Prostate gland (tissue), 2 donors: ENCODE data around the gene HARBI1. TPM values are rescaled to one million over a fixed set of nuclear protein-coding genes. Genes with fewer than 3 reads are reported as not detected.

ENCODE experiments used
- DNase-seq: peaks from one replicate; pipeline ENCODE4 v3.0.0-alpha.2; 2019; ENCODE audit warnings: low spot score
- H3K27ac ChIP-seq, 2 donors: fragments of 200-600 bp; sonication (generic); 2 replicates each; pipeline ENCODE4 v1.5.1; 2017 to 2019
- H3K27me3 ChIP-seq: fragments of 200-600 bp; sonication (generic); replicated peaks from 2 replicates; pipeline ENCODE4 v1.5.1; 2019; ENCODE audit not compliant: insufficient read depth
- H3K36me3 ChIP-seq, 2 donors: fragments of 200-600 bp; sonication (generic); 1 replicate in 1 of 2; 2 replicates in 1 of 2; pipeline versions ENCODE4 v1.5.1 to v1.8.1; 2017 to 2019
- H3K4me1 ChIP-seq: fragments of 200-600 bp; sonication (generic); replicated peaks from 2 replicates; pipeline ENCODE4 v1.5.1; 2019
- H3K4me3 ChIP-seq, 2 donors: fragments of 200-600 bp; sonication (generic); 2 replicates each; pipeline ENCODE4 v1.5.1; 2017 to 2019
- H3K9me3 ChIP-seq: fragments of 200-600 bp; sonication (generic); 2 replicates; pipeline ENCODE4 v1.5.1; 2017
- POLR2A ChIP-seq: fragments of 450-650 bp; IDR thresholded peaks from one replicate; pipeline ENCODE4 v1.6.1; 2016; ENCODE audit warnings: antibody characterized with exemption, mild to moderate bottlenecking
- POLR2AphosphoS5 ChIP-seq: sonication (generic); formaldehyde crosslinking; IDR thresholded peaks from one replicate; pipeline ENCODE4 v1.6.1; 2017; ENCODE audit warnings: antibody characterized with exemption
- WGBS: methylation state at CpG from one replicate; pipeline ENCODE4 v1.1.5; 2018; 5-methylcytosine and 5-hydroxymethylcytosine counted together
- intact Hi-C: fragments of 100-400 bp; cut with DNase I; formaldehyde crosslinking; loops from one replicate; pipeline ENCODE4 v1.14.2; 2022
- total RNA-seq, 2 donors: library from RNA; depleted of rRNA; stranded (reverse); fragments of >200 nt; gene quantifications; one replicate each; pipeline ENCODE4 v1.1.0, GENCODE V29; 2016
- TF ChIP-seq, protein P1 (sequence below), 4 experiments: fragments of 200-600 bp in 2 of 4; fragments of 450-650 bp in 2 of 4; sonication (generic) in 2 of 4; IDR thresholded peaks; 1 replicate in 3 of 4; 2 replicates in 1 of 4; pipeline ENCODE4 v1.5.1; 2016 to 2019; ENCODE audit warnings: antibody characterized with exemption in 4 of 4, mild to moderate bottlenecking in 2 of 4, moderate library complexity in 2 of 4

Gene HARBI1
- total RNA-seq, 2 donors from 2014 or later, result 3.1 to 4.1 TPM

DNA sequence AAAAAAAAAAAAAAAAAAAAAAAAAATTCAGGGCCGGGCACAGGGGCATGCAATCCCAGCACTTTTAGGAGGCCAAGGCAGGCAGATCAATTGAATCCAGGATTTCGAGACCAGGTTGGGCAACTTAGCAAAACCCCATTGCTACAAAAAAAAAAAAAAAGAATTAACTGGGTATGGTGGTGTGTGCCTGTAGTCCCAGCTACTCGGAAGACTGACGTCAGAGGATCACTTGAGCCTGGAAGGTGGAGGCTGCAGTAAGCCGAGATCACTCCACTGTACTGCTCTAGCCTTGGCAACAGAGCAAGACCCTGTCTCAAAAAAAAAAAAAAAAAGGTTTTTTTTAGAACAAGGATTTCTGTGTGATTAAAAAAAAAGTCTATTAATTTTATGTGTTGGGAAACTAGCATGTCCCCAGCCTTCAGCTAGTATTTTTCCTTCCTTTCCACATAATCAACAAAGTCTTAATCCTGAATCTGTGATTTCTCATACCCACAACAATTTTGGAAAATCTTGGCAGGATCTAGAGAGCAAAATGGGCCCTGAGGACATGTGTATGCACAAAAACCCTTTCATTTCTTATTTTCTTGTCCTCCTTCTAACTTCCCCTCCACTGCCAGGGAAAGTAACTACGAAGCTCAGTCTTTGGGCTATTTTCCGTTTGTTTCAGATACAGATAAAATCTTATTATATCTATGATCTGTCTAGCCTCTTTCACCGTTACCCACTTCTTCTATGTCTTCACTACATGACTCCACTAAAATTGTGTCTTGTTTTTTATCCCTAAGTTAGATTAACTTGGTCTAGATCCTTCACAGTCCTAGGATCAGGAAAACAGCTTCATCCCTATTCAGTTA is 17.5 kb downstream of the HARBI1 start:
- no peaks in the 10 kb centered on the region for H3K36me3 ChIP-seq
- intact Hi-C loops, result no loop called here
- H3K9me3 ChIP-seq, result no peaks in the 10 kb centered on the region
- H3K4me1 ChIP-seq, result no peaks in the 10 kb centered on the region
- no peak for DNase-seq
- no peak overlapping the region for H3K4me3 ChIP-seq
- no peak for TF ChIP-seq POLR2A
- TF ChIP-seq, protein P1, sequence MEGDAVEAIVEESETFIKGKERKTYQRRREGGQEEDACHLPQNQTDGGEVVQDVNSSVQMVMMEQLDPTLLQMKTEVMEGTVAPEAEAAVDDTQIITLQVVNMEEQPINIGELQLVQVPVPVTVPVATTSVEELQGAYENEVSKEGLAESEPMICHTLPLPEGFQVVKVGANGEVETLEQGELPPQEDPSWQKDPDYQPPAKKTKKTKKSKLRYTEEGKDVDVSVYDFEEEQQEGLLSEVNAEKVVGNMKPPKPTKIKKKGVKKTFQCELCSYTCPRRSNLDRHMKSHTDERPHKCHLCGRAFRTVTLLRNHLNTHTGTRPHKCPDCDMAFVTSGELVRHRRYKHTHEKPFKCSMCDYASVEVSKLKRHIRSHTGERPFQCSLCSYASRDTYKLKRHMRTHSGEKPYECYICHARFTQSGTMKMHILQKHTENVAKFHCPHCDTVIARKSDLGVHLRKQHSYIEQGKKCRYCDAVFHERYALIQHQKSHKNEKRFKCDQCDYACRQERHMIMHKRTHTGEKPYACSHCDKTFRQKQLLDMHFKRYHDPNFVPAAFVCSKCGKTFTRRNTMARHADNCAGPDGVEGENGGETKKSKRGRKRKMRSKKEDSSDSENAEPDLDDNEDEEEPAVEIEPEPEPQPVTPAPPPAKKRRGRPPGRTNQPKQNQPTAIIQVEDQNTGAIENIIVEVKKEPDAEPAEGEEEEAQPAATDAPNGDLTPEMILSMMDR (IDR thresholded peaks at IDR 0.05), result no peak
- TF ChIP-seq POLR2AphosphoS5, result no peak
- no peak overlapping the region for H3K27ac ChIP-seq
- H3K27me3 ChIP-seq, result no peaks in the 10 kb centered on the region
- 74% methylated on average over 8 of the region's 8 CpGs for WGBS

DNA sequence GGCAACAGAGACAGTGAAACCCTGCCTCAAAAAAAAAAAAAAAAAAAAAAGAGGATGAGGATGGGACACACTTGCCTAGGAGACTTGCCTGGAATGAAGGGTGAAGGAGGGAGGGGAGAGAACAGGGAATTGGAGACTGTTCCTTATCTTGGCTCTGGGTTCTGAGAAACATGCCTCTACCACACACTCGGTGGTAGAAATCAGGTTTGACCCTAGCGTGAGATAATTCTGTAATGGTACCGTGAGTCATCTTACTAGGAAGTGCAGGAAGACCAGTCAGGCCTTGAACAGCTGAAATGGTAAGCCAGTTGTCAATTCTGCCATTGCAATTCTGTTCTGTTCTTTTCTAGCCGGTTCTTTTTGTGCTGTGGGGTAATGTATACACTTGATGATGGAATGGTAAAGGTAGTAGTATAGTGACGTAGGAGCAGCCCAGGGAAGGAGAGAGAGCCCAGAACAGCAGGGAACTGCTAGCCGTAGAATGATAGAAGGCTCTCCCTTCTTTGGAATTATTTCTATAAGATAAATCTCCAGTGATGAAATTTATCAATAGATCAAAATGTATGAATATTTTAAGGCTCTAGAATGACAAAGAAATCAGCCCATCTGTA is 19.3 kb downstream of the HARBI1 start:
- 86% methylated on average over 6 of the region's 6 CpGs for WGBS
- no peaks in the 10 kb centered on the region for H3K27me3 ChIP-seq
- DNase-seq, result no peak
- H3K9me3 ChIP-seq, result no peaks in the 10 kb centered on the region
- H3K36me3 ChIP-seq, result no peaks in the 10 kb centered on the region
- intact Hi-C loops, result no loop called here
- no peak overlapping the region for H3K27ac ChIP-seq
- no peak for TF ChIP-seq POLR2A
- peaks cover 2% of the 10 kb centered on the region for H3K4me1 ChIP-seq
- no peak overlapping the region for H3K4me3 ChIP-seq

DNA sequence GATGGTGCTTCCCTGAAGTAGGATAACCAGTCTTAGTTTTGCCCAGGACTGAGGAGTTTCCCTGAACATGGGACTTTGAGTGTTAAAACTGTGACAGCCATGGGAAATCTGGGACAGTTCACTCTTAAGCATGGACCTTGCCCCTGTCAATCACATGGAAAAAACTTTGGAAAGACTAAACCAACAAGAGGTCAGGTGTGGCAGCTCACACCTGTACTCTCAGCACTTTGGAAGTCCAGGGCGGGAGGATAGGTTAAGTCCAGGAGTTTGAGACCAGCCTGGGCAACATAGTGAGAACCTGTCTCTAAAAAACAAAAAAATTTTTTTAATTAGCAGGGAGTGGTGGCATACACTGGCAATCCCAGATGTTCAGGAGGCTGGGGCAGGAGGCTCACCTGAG is 19.9 kb downstream of the HARBI1 start:
- no peak for DNase-seq
- Histone ChIP-seq H3K4me3 (no peak overlapping the region), H3K27me3 (no peaks in the 10 kb centered on the region), H3K27ac (no peak overlapping the region), H3K36me3 (no peaks in the 10 kb centered on the region), H3K9me3 (no peaks in the 10 kb centered on the region), H3K4me1 (peaks cover 5% of the 10 kb centered on the region)
- no peak for TF ChIP-seq POLR2A
- WGBS, result 88% methylated on average over 1 of the region's 1 CpG
- intact Hi-C loops, result no loop called here

DNA sequence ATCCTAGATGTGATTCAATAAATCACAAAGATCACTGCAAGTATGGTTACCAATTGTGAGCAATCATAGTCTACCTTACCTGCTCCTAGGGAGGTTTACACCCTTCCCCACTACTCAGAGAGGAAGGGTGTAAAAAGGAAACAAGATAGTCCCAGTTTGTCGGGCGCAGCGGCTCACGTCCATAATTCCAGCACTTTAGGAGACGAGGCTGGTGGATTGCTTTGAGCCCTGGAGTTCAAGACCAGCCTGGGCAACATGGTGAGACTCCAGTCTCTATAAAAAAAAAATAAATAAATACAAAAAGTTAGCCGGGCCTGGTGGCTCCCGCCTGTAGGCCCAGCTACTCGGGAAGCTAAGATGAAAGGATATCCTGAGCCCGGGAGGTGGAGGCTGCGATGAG is 22.2 kb downstream of the HARBI1 start:
- no peak for DNase-seq
- Histone ChIP-seq H3K4me1 (peaks cover 5% of the 10 kb centered on the region), H3K36me3 (no peaks in the 10 kb centered on the region), H3K9me3 (no peaks in the 10 kb centered on the region), H3K4me3 (no peak overlapping the region), H3K27ac (no peak overlapping the region), H3K27me3 (no peaks in the 10 kb centered on the region)
- WGBS, result 92% methylated on average over 10 of the region's 10 CpGs
- intact Hi-C loops, result no loop called here
- no peak for TF ChIP-seq POLR2A
- TF ChIP-seq, protein P1 (IDR thresholded peaks at IDR 0.05), result no peak

DNA sequence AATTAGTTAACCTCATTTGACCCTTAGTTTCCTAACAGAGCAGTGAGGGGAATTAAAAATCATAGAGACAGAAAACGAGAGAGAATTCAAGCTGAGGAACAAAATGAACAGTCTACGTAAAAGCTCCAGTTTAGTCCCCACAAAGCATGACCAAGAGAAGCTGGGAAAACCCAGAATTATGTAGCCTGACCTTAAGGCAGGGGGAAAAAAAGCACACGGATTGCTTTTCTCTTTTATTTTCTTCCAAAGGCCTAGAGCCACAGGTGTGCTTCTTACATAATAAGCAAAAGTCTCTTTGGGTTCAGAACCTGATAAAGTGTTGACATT is 22.7 kb downstream of the HARBI1 start:
- Histone ChIP-seq H3K27ac (peak overlapping the region; percentile 80 to 83), H3K9me3 (no peaks in the 10 kb centered on the region), H3K27me3 (no peaks in the 10 kb centered on the region), H3K4me1 (peaks cover 5% of the 10 kb centered on the region), H3K4me3 (peak overlapping the region; percentile 84 to 89), H3K36me3 (no peaks in the 10 kb centered on the region)
- no peak for DNase-seq
- intact Hi-C loops, result no loop called here
- TF ChIP-seq POLR2AphosphoS5, result no peak
- no peak for TF ChIP-seq POLR2A
- TF ChIP-seq, protein P1 (IDR thresholded peaks at IDR 0.05), result no peak
- 28% methylated on average over 3 of the region's 3 CpGs for WGBS
